Osteocyte (in vitro differentiated cells): Measurements from ENCODE around the gene TRAK2. TPM values are rescaled to one million over a fixed set of nuclear protein-coding genes. Genes with fewer than 3 reads are reported as not detected.
A peak's percentile ranks its signal among the peaks of the same experiment; 100 is the strongest.
"Not testable (repeated sequence)": the region's sequence is repeated elsewhere in the genome, so short reads cannot be mapped to it uniquely, and the experiment has no call there.

Experiments used
- DNase-seq: peaks from one replicate; pipeline ENCODE4 v3.0.0; 2021; ENCODE audit warnings: mixed read lengths; ENCODE audit not compliant: unreplicated experiment; ENCODE audit errors: extremely low spot score
- H3K27ac Mint-ChIP-seq: one replicate; pipeline ENCODE4 v1.8.0; 2021; ENCODE audit warnings: mild to moderate bottlenecking, mixed read lengths; ENCODE audit not compliant: unreplicated experiment
- H3K27me3 Mint-ChIP-seq: one replicate; pipeline ENCODE4 v1.8.0; 2021; ENCODE audit warnings: mixed read lengths; ENCODE audit not compliant: unreplicated experiment
- H3K36me3 Mint-ChIP-seq: one replicate; pipeline ENCODE4 v1.8.0; 2021; ENCODE audit warnings: mixed read lengths; ENCODE audit not compliant: unreplicated experiment
- H3K4me1 Mint-ChIP-seq: one replicate; pipeline ENCODE4 v1.8.0; 2021; ENCODE audit warnings: mixed read lengths; ENCODE audit not compliant: unreplicated experiment
- H3K4me3 Mint-ChIP-seq: one replicate; pipeline ENCODE4 v1.8.0; 2021; ENCODE audit warnings: mild to moderate bottlenecking, moderate library complexity, mixed read lengths; ENCODE audit not compliant: unreplicated experiment
- H3K9me3 Mint-ChIP-seq: one replicate; pipeline ENCODE4 v1.8.0; 2021; ENCODE audit warnings: mixed read lengths; ENCODE audit not compliant: unreplicated experiment
- total RNA-seq: library from RNA; stranded (reverse); gene quantifications from 2 replicates; pipeline ENCODE4 v1.2.1, GENCODE V29; 2021
- TF ChIP-seq, protein P1 (sequence below): fragments of 200-600 bp; sonication (generic); IDR thresholded peaks from 2 replicates; pipeline ENCODE4 v1.5.0; 2021; ENCODE audit warnings: antibody characterized with exemption, mild to moderate bottlenecking, moderate library complexity

TRAK2 gene
- total RNA-seq, 1 donor from 2014 or later, result 38.7 TPM

DNA sequence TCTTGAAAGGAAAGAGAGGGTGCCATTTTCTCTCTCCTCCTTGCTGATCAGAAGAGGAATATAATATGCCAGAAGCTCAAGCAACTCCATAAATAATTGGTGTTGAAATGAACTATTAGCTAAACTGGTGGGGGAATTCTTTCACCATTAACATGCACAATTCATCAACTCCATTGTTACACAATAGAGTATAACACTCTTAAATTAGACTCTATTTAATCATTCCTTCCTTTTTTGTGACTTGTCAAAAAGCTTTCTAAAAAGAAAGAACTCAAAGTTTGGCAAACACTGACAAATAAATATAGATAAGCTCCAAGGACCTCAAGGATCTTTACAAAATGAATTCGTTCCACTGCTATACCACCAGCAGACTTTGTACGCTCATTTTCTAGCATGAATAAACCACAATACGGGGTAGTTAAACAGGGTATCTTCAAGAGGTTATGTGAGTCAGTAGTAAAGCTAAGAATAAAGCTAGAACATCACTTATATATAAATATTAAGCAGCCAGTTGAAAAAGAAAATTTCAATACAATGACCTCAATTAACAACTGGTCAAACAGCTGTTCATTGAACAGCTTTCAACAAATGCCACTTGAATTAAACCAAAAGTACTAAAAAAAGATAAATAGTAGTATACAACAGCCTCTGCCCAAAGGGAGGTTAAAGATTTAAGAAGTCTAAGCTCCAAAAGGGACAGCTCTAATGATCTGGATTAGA is 6.4 kb downstream of the TRAK2 start:
- Mint-ChIP-seq H3K4me3 (no peak overlapping the region), H3K36me3 (peaks cover 10% of the 10 kb centered on the region), H3K9me3 (no peaks in the 10 kb centered on the region), H3K4me1 (peaks cover 11% of the 10 kb centered on the region), H3K27me3 (no peaks in the 10 kb centered on the region), H3K27ac (no peak overlapping the region)
- TF ChIP-seq, protein P1, sequence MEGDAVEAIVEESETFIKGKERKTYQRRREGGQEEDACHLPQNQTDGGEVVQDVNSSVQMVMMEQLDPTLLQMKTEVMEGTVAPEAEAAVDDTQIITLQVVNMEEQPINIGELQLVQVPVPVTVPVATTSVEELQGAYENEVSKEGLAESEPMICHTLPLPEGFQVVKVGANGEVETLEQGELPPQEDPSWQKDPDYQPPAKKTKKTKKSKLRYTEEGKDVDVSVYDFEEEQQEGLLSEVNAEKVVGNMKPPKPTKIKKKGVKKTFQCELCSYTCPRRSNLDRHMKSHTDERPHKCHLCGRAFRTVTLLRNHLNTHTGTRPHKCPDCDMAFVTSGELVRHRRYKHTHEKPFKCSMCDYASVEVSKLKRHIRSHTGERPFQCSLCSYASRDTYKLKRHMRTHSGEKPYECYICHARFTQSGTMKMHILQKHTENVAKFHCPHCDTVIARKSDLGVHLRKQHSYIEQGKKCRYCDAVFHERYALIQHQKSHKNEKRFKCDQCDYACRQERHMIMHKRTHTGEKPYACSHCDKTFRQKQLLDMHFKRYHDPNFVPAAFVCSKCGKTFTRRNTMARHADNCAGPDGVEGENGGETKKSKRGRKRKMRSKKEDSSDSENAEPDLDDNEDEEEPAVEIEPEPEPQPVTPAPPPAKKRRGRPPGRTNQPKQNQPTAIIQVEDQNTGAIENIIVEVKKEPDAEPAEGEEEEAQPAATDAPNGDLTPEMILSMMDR, result no peak
- DNase-seq, result no peak

DNA sequence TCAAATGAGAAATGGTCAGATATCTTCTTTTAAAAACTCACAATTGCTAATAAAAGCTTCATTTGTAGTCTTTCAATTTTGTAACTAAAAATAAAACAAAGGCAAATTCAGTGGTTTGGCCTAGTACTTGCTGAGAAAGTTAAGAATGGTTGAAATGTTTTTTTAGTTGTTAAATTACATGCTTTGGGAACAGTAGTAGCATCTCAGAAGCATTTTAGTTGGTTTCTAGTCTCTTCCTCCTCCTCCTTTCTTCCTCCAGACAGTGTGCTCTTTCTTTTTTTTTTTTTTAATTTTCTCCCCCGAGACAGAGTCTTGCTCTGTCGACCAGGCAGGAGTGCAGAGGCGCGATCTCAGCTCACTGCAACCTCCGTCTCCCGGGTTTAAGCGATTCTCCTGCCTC is 9.8 kb downstream of the TRAK2 start:
- no peaks in the 10 kb centered on the region for H3K9me3 Mint-ChIP-seq
- H3K27me3 Mint-ChIP-seq, result no peaks in the 10 kb centered on the region
- peaks cover 4% of the 10 kb centered on the region for H3K4me1 Mint-ChIP-seq
- TF ChIP-seq, protein P1, result no peak
- no peak for DNase-seq
- peaks cover 3% of the 10 kb centered on the region for H3K36me3 Mint-ChIP-seq
- peak overlapping the region; percentile 6 for H3K27ac Mint-ChIP-seq
- H3K4me3 Mint-ChIP-seq, result no peak overlapping the region

DNA sequence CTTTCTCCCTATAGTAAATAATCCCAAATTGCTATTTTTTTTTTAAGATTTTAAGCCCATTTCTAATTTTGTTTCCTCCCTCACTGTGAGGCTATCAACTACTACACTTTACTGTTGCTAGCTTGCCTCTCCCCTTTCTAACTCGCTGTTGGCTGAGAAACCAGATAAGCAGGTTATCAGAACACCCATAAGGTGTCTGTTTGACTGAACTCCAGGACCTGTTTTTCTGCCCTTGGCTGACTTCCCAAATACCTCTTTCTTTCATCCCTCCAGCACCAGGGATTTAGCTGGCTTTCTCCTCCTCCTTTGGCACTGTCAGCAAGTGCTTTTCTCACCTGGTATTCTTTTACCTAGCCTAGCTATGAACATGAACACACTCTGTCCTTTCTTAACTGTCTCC is 11.1 kb downstream of the TRAK2 start:
- TF ChIP-seq, protein P1, result no peak
- no peaks in the 10 kb centered on the region for H3K27me3 Mint-ChIP-seq
- H3K9me3 Mint-ChIP-seq, result no peaks in the 10 kb centered on the region
- H3K27ac Mint-ChIP-seq, result no peak overlapping the region
- H3K4me1 Mint-ChIP-seq, result peaks cover 8% of the 10 kb centered on the region
- DNase-seq, result no peak
- H3K36me3 Mint-ChIP-seq, result no peaks in the 10 kb centered on the region
- no peak overlapping the region for H3K4me3 Mint-ChIP-seq

DNA sequence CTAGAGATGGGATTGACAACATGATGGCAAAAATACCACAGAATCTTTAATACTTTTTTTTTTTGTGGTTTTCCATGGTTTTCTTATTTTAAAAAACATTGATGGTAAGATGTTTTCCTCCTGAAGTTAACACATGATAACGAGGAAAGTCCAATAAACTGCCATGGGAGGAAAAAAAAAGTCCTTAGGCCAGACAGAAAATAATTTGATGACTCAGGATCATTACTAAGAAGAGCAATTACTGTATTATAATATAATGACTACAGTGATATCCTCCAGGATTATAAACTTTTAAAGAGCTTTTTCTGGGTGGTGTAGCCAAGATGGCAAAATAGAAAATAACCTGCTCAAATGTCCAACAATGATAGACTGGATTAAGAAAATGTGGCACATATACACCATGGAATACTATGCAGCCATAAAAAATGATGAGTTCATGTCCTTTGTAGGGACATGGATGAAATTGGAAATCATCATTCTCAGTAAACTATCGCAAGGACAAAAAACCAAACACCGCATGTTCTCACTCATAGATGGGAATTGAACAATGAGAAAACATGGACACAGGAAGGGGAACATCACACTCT is 11.8 kb downstream of the TRAK2 start:
- H3K27ac Mint-ChIP-seq, DNase-seq, H3K27me3 Mint-ChIP-seq, H3K4me1 Mint-ChIP-seq, H3K9me3 Mint-ChIP-seq, H3K36me3 Mint-ChIP-seq, H3K4me3 Mint-ChIP-seq: not testable (repeated sequence)

DNA sequence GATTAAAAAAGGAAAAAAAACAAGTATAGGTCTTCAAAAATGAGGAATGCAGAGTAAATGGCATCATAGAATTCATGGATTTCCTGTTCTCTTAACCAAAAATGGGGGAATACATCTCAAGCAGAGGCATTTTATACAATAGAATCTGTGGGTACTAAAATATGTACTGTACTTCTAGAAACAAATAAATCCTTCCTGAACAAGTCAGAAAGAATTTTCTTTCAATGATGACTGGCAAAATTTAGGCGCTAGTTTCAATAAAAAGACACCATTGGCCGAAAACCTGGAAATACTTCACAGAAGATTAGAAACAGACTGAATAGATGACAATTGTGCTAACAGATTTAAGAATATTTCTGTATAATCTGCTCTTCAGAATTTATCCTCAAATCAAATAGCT is 15.1 kb downstream of the TRAK2 start:
- H3K4me1 Mint-ChIP-seq, result peaks cover 31% of the 10 kb centered on the region
- no peak overlapping the region for H3K4me3 Mint-ChIP-seq
- no peak for DNase-seq
- peak overlapping the region; percentile 29 for H3K27ac Mint-ChIP-seq
- no peaks in the 10 kb centered on the region for H3K9me3 Mint-ChIP-seq
- TF ChIP-seq, protein P1, result no peak
- no peaks in the 10 kb centered on the region for H3K27me3 Mint-ChIP-seq
- H3K36me3 Mint-ChIP-seq, result peaks cover 3% of the 10 kb centered on the region
